ENCODE results near the gene LYPD6B. TPM values are rescaled to one million over a fixed set of nuclear protein-coding genes. Genes with fewer than 3 reads are reported as not detected.

LYPD6B gene
- total and polyA plus RNA-seq, 2 donors (not counting 3 experiments of a cell fraction or from before 2014, with no cell fraction given): not detected

DNA sequence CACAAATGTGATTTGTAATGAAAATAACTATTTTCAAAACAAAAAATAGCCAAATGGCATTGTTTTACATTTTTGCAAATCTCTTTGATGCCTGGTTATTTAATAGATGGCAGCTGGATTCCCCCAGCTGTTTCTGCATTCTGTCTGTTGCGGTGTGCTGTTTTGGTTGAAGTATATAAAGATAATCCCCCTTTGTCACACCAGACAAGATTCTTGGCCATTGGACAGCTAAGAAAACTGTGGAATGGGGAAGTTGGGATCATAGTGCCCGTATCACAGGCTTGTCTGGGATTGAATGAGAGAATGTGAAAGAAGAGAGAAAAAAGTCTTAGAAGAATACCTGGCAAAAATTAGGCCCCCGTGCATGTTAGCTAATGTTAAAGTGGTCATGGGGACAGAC lies 19.5 kb upstream of the LYPD6B start:
- no peaks in the 10 kb centered on the region for H3K79me2 ChIP-seq (ENCODE audit: control insufficient read depth, insufficient read depth, low read length)
- BruUV-seq (replicated peaks): no TSS peak
- no peak for DNase-seq (ENCODE audit: low read depth, low spot score)
- H3K9me3 ChIP-seq (replicated peaks; ENCODE audit: control insufficient read depth, insufficient read depth, low read length): no peaks in the 10 kb centered on the region
- no peaks in the 10 kb centered on the region for H3K4me1 ChIP-seq (ENCODE audit: control insufficient read depth, extremely low read depth, insufficient read depth, low read length)
- no peak for TF ChIP-seq MYC (IDR thresholded peaks at IDR 0.05; ENCODE audit: low read depth, low read length)
- TF ChIP-seq CTCF (IDR thresholded peaks at IDR 0.05; ENCODE audit: extremely low read depth in 1 of 2, insufficient read depth in 1 of 2, low read depth in 1 of 2, low read length in 2 of 2): no peak
- no peak for TF ChIP-seq JUN (IDR thresholded peaks at IDR 0.05; ENCODE audit: borderline replicate concordance, insufficient read depth, insufficient read length, low read depth)
- no peaks in the 10 kb centered on the region for H3K36me3 ChIP-seq (ENCODE audit: control insufficient read depth in 2 of 2, extremely low read depth in 1 of 2, insufficient read depth in 2 of 2, low read length in 2 of 2)
- dilution Hi-C loops (cut with MboI; ENCODE audit: extremely low pct_ligation_motif_present, low sequenced_read_pairs): no loop called here
- peaks cover 2 to 3% of the 10 kb centered on the region in 2 experiments for H3K27me3 ChIP-seq (ENCODE audit: control insufficient read depth in 2 of 2, insufficient read depth in 2 of 2, low read length in 2 of 2)
- POLR2A ChIA-PET: no interaction called here
- no peak overlapping the region for H3K27ac ChIP-seq (ENCODE audit: insufficient read depth, low read depth, low read length)
- no peak overlapping the region for H3K9ac ChIP-seq (replicated peaks; ENCODE audit: extremely low read depth, insufficient read depth, low read length)
- H3K4me2 ChIP-seq (ENCODE audit: insufficient read depth, low read length): no peak overlapping the region
- CTCF ChIA-PET: interaction anchor here (0.8 to 7.2 kb wide), 7 partner anchors 10 to 555 kb away, joined by 3 to 212 read pairs (median 5); no protein-coding TSS in a partner anchor
- intact Hi-C loops (cut with micrococcal nuclease): no loop called here
- H3K9me1 ChIP-seq (replicated peaks; ENCODE audit: control insufficient read depth, extremely low read depth, insufficient read depth, low read length): no peaks in the 10 kb centered on the region
- no peaks in the 10 kb centered on the region for H4K20me1 ChIP-seq (replicated peaks; ENCODE audit: control insufficient read depth, extremely low read depth, insufficient read depth, low read length)
- H3K4me3 ChIP-seq (replicated peaks in 1 of 3; ENCODE audit: insufficient read depth in 1 of 3, low read depth in 1 of 3, low read length in 3 of 3): no peak overlapping the region
- FAIRE-seq: no peak
- H2AFZ ChIP-seq (ENCODE audit: low read depth, low read length): no peak overlapping the region

GRCh38 chr2:149019768-149020167 lies 18.7 kb upstream of the LYPD6B start:
- ChIA-PET POLR2A (no interaction called here), CTCF (interaction anchor here (0.8 to 7.2 kb wide), 5 partner anchors 11 to 554 kb away, joined by 3 to 212 read pairs (median 5); no protein-coding TSS in a partner anchor)
- H3K27ac ChIP-seq (ENCODE audit: insufficient read depth, low read depth, low read length): no peak overlapping the region
- no peak overlapping the region for H3K4me3 ChIP-seq (replicated peaks in 1 of 3; ENCODE audit: insufficient read depth in 1 of 3, low read depth in 1 of 3, low read length in 3 of 3)
- no peaks in the 10 kb centered on the region for H3K4me1 ChIP-seq (ENCODE audit: control insufficient read depth, extremely low read depth, insufficient read depth, low read length)
- no peaks in the 10 kb centered on the region for H3K79me2 ChIP-seq (ENCODE audit: control insufficient read depth, insufficient read depth, low read length)
- TF ChIP-seq GATA2 (IDR thresholded peaks at IDR 0.05; ENCODE audit: insufficient read depth, insufficient read length, low read depth, low read length) (no peak), POLR2AphosphoS5 (IDR thresholded peaks at IDR 0.05; ENCODE audit: insufficient read depth, low read depth, low read length) (no peak), CTCF (IDR thresholded peaks at IDR 0.05; ENCODE audit: extremely low read depth in 1 of 2, insufficient read depth in 1 of 2, low read depth in 1 of 2, low read length in 2 of 2) (no peak), EZH2 (IDR thresholded peaks at IDR 0.05; ENCODE audit: borderline replicate concordance, low read depth, low read length, severe bottlenecking) (no peak), POLR2A (IDR thresholded peaks at IDR 0.05; ENCODE audit: low read depth, low read length) (no peak), FOS (IDR thresholded peaks at IDR 0.05; ENCODE audit: borderline replicate concordance, insufficient read depth, low read length) (no peak), MYC (IDR thresholded peaks at IDR 0.05; ENCODE audit: low read depth, low read length) (no peak), JUN (IDR thresholded peaks at IDR 0.05; ENCODE audit: borderline replicate concordance, insufficient read depth, insufficient read length, low read depth) (no peak)
- TF ChIP-seq, protein P1, sequence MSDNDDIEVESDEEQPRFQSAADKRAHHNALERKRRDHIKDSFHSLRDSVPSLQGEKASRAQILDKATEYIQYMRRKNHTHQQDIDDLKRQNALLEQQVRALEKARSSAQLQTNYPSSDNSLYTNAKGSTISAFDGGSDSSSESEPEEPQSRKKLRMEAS (IDR thresholded peaks at IDR 0.05; ENCODE audit: insufficient read depth, insufficient read length): no peak
- H3K27me3 ChIP-seq (ENCODE audit: control insufficient read depth in 2 of 2, insufficient read depth in 2 of 2, low read length in 2 of 2): peaks cover 2 to 3% of the 10 kb centered on the region in 2 experiments
- BruUV-seq (replicated peaks): no TSS peak
- H3K9me1 ChIP-seq (replicated peaks; ENCODE audit: control insufficient read depth, extremely low read depth, insufficient read depth, low read length): no peaks in the 10 kb centered on the region
- DNase-seq (ENCODE audit: low read depth, low spot score): no peak
- no peak for FAIRE-seq
- no peak overlapping the region for H3K4me2 ChIP-seq (ENCODE audit: insufficient read depth, low read length)
- H4K20me1 ChIP-seq (replicated peaks; ENCODE audit: control insufficient read depth, extremely low read depth, insufficient read depth, low read length): no peaks in the 10 kb centered on the region
- H2AFZ ChIP-seq (ENCODE audit: low read depth, low read length): no peak overlapping the region
- intact Hi-C loops (cut with micrococcal nuclease): no loop called here
- dilution Hi-C loops (cut with MboI; ENCODE audit: extremely low pct_ligation_motif_present, low sequenced_read_pairs): no loop called here
- H3K36me3 ChIP-seq (ENCODE audit: control insufficient read depth in 2 of 2, extremely low read depth in 1 of 2, insufficient read depth in 2 of 2, low read length in 2 of 2): no peaks in the 10 kb centered on the region
- H3K9me3 ChIP-seq (replicated peaks; ENCODE audit: control insufficient read depth, insufficient read depth, low read length): no peaks in the 10 kb centered on the region
- H3K9ac ChIP-seq (replicated peaks; ENCODE audit: extremely low read depth, insufficient read depth, low read length): no peak overlapping the region

All from endothelial cell of umbilical vein (primary cell).